Panc1 (cell line): Measurements from ENCODE around the gene LIN9.

ENCODE experiments used
- CTCF ChIP-seq: fragments of 450-650 bp; IDR thresholded peaks from 2 replicates; pipeline ENCODE4 v1.5.1; 2017; ENCODE audit warnings: mild to moderate bottlenecking
- POLR2AphosphoS5 ChIP-seq: IDR thresholded peaks from 2 replicates; pipeline ENCODE4 v1.6.1; 2012; ENCODE audit warnings: mild to moderate bottlenecking, low read depth, low read length, moderate library complexity

- TF ChIP-seq POLR2AphosphoS5: no peak
- TF ChIP-seq CTCF: no peak
Observed at GRCh38 chr1:226203655-226204054, 105.3 kb downstream of the LIN9 start.
